SK-N-SH (cell line): ENCODE results near the gene RPS6KC1. TPM values are rescaled to one million over a fixed set of nuclear protein-coding genes. Genes with fewer than 3 reads are reported as not detected.

Experiments
- CTCF ChIA-PET: fragments of 300-600, 350-600 bp; formaldehyde crosslinking; extraction: SDS; loops from one replicate; lab custom pipeline; 2021; lab: Yijun Ruan, JAX
- POLR2A ChIA-PET: fragments of 350-600 bp; sonication (Branson Sonifier 250); formaldehyde crosslinking; extraction: SDS; loops from one replicate; lab custom pipeline; 2020; ENCODE audit warnings: antibody characterized with exemption, inconsistent platforms; lab: Yijun Ruan, JAX
- DNase-seq: peaks from one replicate; pipeline ENCODE4 v3.0.0; 2012
- H2AFZ ChIP-seq: fragments of 200-600 bp; sonication (generic); 2 replicates; pipeline ENCODE4 v1.8.1; 2016; ENCODE audit warnings: antibody characterized with exemption, mild to moderate bottlenecking, low read depth
- H3F3A ChIP-seq: fragments of 200-600 bp; sonication (generic); replicated peaks from 2 replicates; pipeline ENCODE3; 2016; ENCODE audit warnings: antibody characterized with exemption, mild to moderate bottlenecking; ENCODE audit not compliant: insufficient read depth
- H3K27ac ChIP-seq, 2 experiments: fragments of 200-500 bp in 1 of 2; fragments of 200-600 bp in 1 of 2; sonication (Bioruptor generic) in 1 of 2; sonication (generic), shearing (Covaris generic) in 1 of 2; 2 replicates each; pipeline versions ENCODE4 v1.5.1 to v1.6.1; 2014 to 2016; ENCODE audit warnings: low read depth in 2 of 2, inconsistent platforms in 1 of 2, low read length in 1 of 2, mild to moderate bottlenecking in 1 of 2, mixed read lengths in 1 of 2
- H3K27me3 ChIP-seq: fragments of 200-600 bp; sonication (generic), shearing (Covaris generic); 2 replicates; pipeline ENCODE4 v1.6.1; 2016; ENCODE audit warnings: mixed run types; ENCODE audit not compliant: insufficient read depth
- H3K36me3 ChIP-seq, 2 experiments: fragments of 200-500 bp in 1 of 2; fragments of 200-600 bp in 1 of 2; sonication (Bioruptor generic) in 1 of 2; sonication (generic) in 1 of 2; replicated peaks in 1 of 2; 2 replicates each; pipeline versions ENCODE3 to v1.5.1; 2014 to 2016; ENCODE audit warnings: low read length in 1 of 2, mild to moderate bottlenecking in 1 of 2; ENCODE audit not compliant: insufficient read depth in 2 of 2, control insufficient read depth in 1 of 2
- H3K4me1 ChIP-seq, 2 experiments: fragments of 200-500 bp in 1 of 2; fragments of 200-600 bp in 1 of 2; sonication (Bioruptor generic) in 1 of 2; sonication (generic), shearing (Covaris generic) in 1 of 2; 2 replicates each; pipeline versions ENCODE4 v1.5.1 to v1.6.1; 2014 to 2016; ENCODE audit warnings: low read depth in 1 of 2, low read length in 1 of 2, mixed run types in 1 of 2; ENCODE audit not compliant: insufficient read depth in 2 of 2, control insufficient read depth in 1 of 2
- H3K4me2 ChIP-seq: fragments of 200-600 bp; sonication (generic), shearing (Covaris generic); 2 replicates; pipeline ENCODE4 v1.6.1; 2017; ENCODE audit warnings: mixed run types
- H3K4me3 ChIP-seq, 2 experiments: fragments of 200-500 bp in 1 of 2; fragments of 200-600 bp in 1 of 2; sonication (Bioruptor generic) in 1 of 2; sonication (generic), shearing (Covaris generic) in 1 of 2; 2 replicates each; pipeline versions ENCODE4 v1.5.1 to v1.8.1; 2014 to 2016; ENCODE audit warnings: low read depth in 2 of 2, inconsistent platforms in 1 of 2, low read length in 1 of 2, mild to moderate bottlenecking in 1 of 2, mixed read lengths in 1 of 2, moderate library complexity in 1 of 2
- H3K79me2 ChIP-seq: fragments of 200-600 bp; sonication (generic); 2 replicates; pipeline ENCODE4 v1.8.1; 2017; ENCODE audit warnings: mild to moderate bottlenecking; ENCODE audit not compliant: insufficient read depth
- H3K9ac ChIP-seq: fragments of 200-600 bp; sonication (generic); 2 replicates; pipeline ENCODE4 v1.6.1; 2017; ENCODE audit warnings: mixed run types
- H3K9me2 ChIP-seq: fragments of 200-600 bp; sonication (generic); 2 replicates; pipeline ENCODE4 v1.6.1; 2017; ENCODE audit warnings: mixed run types
- H3K9me3 ChIP-seq: fragments of 200-600 bp; sonication (generic); 2 replicates; pipeline ENCODE4 v1.6.1; 2017; ENCODE audit warnings: mixed run types, mild to moderate bottlenecking, moderate library complexity
- H4K20me1 ChIP-seq: fragments of 200-600 bp; sonication (generic); 2 replicates; pipeline ENCODE4 v1.6.1; 2017; ENCODE audit warnings: mild to moderate bottlenecking, mixed run types; ENCODE audit not compliant: insufficient read depth
- CTCF ChIP-seq: fragments of 200-600 bp; sonication (generic); IDR thresholded peaks from 2 replicates; pipeline ENCODE4 v1.6.1; 2017; ENCODE audit warnings: antibody characterized with exemption, mild to moderate bottlenecking, moderate library complexity
- EP300 ChIP-seq, 2 experiments: IDR thresholded peaks; 2 replicates each; pipeline versions ENCODE4 v1.4.0 to v1.6.1; 2012; ENCODE audit warnings: borderline replicate concordance in 1 of 2, low read depth in 1 of 2, low read length in 1 of 2
- FOXJ3 ChIP-seq: sonication (generic); formaldehyde crosslinking; IDR thresholded peaks from 2 replicates; pipeline ENCODE4 v1.5.1; 2020; ENCODE audit warnings: mild to moderate bottlenecking, missing genetic modification reagents
- FOXM1 ChIP-seq: IDR thresholded peaks from 2 replicates; pipeline ENCODE4 v1.4.0; 2012; ENCODE audit warnings: low read depth, mild to moderate bottlenecking
- IRF3 ChIP-seq: fragments of 150-350 bp; IDR thresholded peaks from 2 replicates; pipeline ENCODE4 v1.6.1; 2016; ENCODE audit warnings: mild to moderate bottlenecking, low read depth, low read length
- MEF2A ChIP-seq: IDR thresholded peaks from 2 replicates; pipeline ENCODE4 v1.4.0; 2012; ENCODE audit warnings: low read depth, borderline replicate concordance
- MXI1 ChIP-seq: IDR thresholded peaks from 2 replicates; pipeline ENCODE4 v1.6.1; 2012; ENCODE audit warnings: mild to moderate bottlenecking, low read depth, low read length, improper control_type of control experiment
- NFIC ChIP-seq: IDR thresholded peaks from 2 replicates; pipeline ENCODE4 v1.4.0; 2012; ENCODE audit warnings: borderline replicate concordance
- NRF1 ChIP-seq: IDR thresholded peaks from 2 replicates; pipeline ENCODE4 v1.6.1; 2012; ENCODE audit warnings: low read depth, mild to moderate bottlenecking, low read length
- PBX3 ChIP-seq: IDR thresholded peaks from 2 replicates; pipeline ENCODE4; 2012
- RAD21 ChIP-seq: IDR thresholded peaks from 2 replicates; pipeline ENCODE4 v1.6.1; 2012; ENCODE audit warnings: mild to moderate bottlenecking, low read length
- RFX5 ChIP-seq: IDR thresholded peaks from 2 replicates; pipeline ENCODE4 v1.6.1; 2012; ENCODE audit warnings: mild to moderate bottlenecking, improper control_type of control experiment, low read length
- TAF1 ChIP-seq: IDR thresholded peaks from 2 replicates; pipeline ENCODE4 v1.6.1; 2012; ENCODE audit warnings: low read depth, mild to moderate bottlenecking, low read length, moderate library complexity, borderline replicate concordance
- USF1 ChIP-seq: IDR thresholded peaks from 2 replicates; pipeline ENCODE4 v1.4.0; 2012; ENCODE audit warnings: low read depth, borderline replicate concordance
- USF2 ChIP-seq: fragments of 150-350 bp; IDR thresholded peaks from 2 replicates; pipeline ENCODE4 v1.6.1; 2017; ENCODE audit warnings: antibody characterized with exemption, low read length, low read depth, borderline replicate concordance
- ZBTB33 ChIP-seq: IDR thresholded peaks from 2 replicates; pipeline ENCODE4 v1.4.0; 2012; ENCODE audit warnings: low read depth, borderline replicate concordance
- WGBS: methylation state at CpG from one replicate; pipeline ENCODE4 v1.1.6; 2017; ENCODE audit warnings: low lambda C conversion rate; 5-methylcytosine and 5-hydroxymethylcytosine counted together
- polyA plus RNA-seq, 3 experiments: library from polyadenylated mRNA; depleted of rRNA; stranded (reverse); fragments of >200 nt; gene quantifications; 2 replicates each; pipeline ENCODE4 v1.2.3, GENCODE V29; 2012

RPS6KC1 gene
- polyA plus RNA-seq, 1 of the 3 experiments (the other 2 are of a cell fraction) = 7.8 TPM

- Histone ChIP-seq H2AFZ (no peak overlapping the region), H3K79me2 (peaks cover 13% of the 10 kb centered on the region), H3K9me2 (no peaks in the 10 kb centered on the region), H3K4me2 (no peak overlapping the region), H3K27me3 (no peaks in the 10 kb centered on the region), H3K9me3 (no peaks in the 10 kb centered on the region), H3K4me3 (no peak overlapping the region), H3K27ac (no peak overlapping the region), H3K36me3 (peaks cover 7 to 24% of the 10 kb centered on the region in 2 experiments), H4K20me1 (no peaks in the 10 kb centered on the region), H3F3A (no peaks in the 10 kb centered on the region), H3K9ac (no peak overlapping the region), H3K4me1 (no peaks in the 10 kb centered on the region)
- ChIA-PET POLR2A (interaction anchor here (1.2 kb wide), 1 partner anchor 87 kb away, joined by 3 read pairs; the partner anchor contains the start of gene ANGEL2), CTCF (interaction anchor here (1.1 to 2.1 kb wide), 3 partner anchors 13 to 19 kb away, joined by 4 to 7 read pairs (median 5); no protein-coding TSS in a partner anchor)
- no peak for TF ChIP-seq EP300 (IDR thresholded peaks at IDR 0.05; ENCODE audit: borderline replicate concordance in 1 of 2, low read depth in 1 of 2, low read length in 1 of 2)
- TF ChIP-seq RFX5 = no peak
- no peak for TF ChIP-seq MEF2A
- TF ChIP-seq USF1 = no peak
- no peak for TF ChIP-seq NRF1
- TF ChIP-seq PBX3 = no peak
- WGBS = 84% methylated on average over 5 of the region's 5 CpGs
- DNase-seq = no peak
Measured at GRCh38 chr1:213103377-213104306, 52.6 kb downstream of the RPS6KC1 start.

GRCh38 chr1:213104604-213105003 is 53.6 kb downstream of the RPS6KC1 start:
- Histone ChIP-seq H3K27me3 (no peaks in the 10 kb centered on the region), H4K20me1 (no peaks in the 10 kb centered on the region), H3K9ac (no peak overlapping the region), H3K4me2 (no peak overlapping the region), H3F3A (no peaks in the 10 kb centered on the region), H3K4me1 (no peaks in the 10 kb centered on the region), H3K9me2 (no peaks in the 10 kb centered on the region), H3K4me3 (no peak overlapping the region), H2AFZ (no peak overlapping the region), H3K9me3 (no peaks in the 10 kb centered on the region), H3K27ac (no peak overlapping the region), H3K36me3 (peaks cover 7 to 22% of the 10 kb centered on the region in 2 experiments), H3K79me2 (peaks cover 18% of the 10 kb centered on the region)
- POLR2A ChIA-PET = interaction anchor here (1.2 kb wide), 1 partner anchor 88 kb away, joined by 3 read pairs; the partner anchor contains the start of gene ANGEL2
- no peak for DNase-seq
- CTCF ChIA-PET = interaction anchor here (1.1 to 2.1 kb wide), 2 partner anchors 14 to 18 kb away, joined by 5 to 7 read pairs; no protein-coding TSS in a partner anchor
- WGBS = 89% methylated on average over 2 of the region's 2 CpGs
- TF ChIP-seq FOXM1 (no peak), FOXJ3 (CRISPR knock-in tag) (no peak), MXI1 (no peak), IRF3 (no peak), NRF1 (no peak), ZBTB33 (no peak), USF2 (no peak), CTCF (no peak), NFIC (no peak), MEF2A (no peak), TAF1 (no peak), RAD21 (no peak), EP300 (IDR thresholded peaks at IDR 0.05; ENCODE audit: borderline replicate concordance in 1 of 2, low read depth in 1 of 2, low read length in 1 of 2) (no peak)
